GM19043 (cell line): ENCODE results near the gene PTPRQ.
A peak's percentile ranks its signal among the peaks of the same experiment; 100 is the strongest.

Experiments used
- ATAC-seq: cut with Tn5 transposase; IDR thresholded peaks from one replicate; pipeline ENCODE4 v1.9.1; 2021; ENCODE audit warnings: low read depth; ENCODE audit not compliant: unreplicated experiment

Gene PTPRQ

DNA sequence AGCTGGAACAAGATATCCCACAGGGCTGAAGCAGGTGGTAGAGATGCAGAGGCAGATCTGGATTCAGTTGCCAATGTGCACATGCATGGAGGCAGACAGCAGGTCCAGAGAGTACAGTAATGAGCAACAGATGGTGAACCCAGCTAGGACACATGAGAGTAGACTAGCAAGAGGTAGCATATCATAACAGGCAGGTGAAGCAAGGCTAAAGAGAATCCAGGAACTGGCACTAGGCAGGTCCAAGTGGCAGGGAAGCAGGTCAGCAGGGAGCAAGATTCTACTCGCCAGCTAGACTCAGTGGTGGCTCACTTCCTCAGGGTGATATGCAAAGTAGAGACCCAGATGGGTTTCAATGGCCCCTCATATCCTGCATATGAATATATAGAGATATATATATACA is 248.1 kb downstream of the PTPRQ start:
- no peak for ATAC-seq

DNA sequence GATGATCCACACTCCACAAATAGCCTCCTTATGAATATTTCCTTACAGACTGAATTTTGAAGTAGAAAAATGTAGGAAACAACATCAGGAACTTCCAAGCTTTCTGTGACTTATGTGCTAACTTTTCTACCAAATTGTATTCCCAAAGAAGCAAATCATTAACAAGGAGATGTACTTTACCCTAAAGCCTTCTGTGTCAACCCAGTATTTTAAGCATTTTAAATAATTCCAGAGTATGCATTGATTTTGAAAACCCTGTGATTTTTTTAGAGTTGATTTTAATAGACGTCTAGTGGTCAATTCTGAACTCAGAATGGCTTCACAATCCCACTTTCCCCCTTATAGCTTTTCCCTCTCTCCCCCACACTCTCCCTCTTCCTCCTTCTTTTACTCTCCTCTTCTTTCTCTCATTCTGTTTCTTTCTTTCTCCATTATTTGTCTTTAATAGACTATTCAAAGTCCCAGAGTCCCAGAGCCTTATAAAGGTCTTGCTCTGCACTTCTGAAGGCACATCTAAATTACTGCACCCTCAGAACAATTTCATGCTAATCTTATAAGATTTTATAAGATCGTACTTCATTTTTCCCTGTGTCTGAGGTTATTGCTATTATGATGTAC is 253.3 kb downstream of the PTPRQ start:
- ATAC-seq = no peak

DNA sequence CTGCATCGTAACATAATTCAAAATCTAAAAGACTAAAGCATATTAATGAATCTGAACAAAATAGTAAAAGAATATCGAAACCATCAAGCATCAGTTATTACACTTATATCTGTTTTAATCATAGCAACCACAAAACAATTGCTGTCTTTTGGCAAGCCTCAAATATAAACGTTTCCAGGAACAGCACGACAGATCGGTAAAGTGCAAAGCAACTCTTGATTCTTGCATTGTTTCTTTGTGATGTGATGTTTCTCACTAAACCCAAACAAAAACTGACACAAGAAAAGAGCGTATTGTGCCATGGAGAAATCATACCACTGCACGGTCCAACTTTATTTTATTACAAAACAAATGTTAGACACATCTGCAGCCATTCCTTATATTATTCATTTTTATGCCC is 254.2 kb downstream of the PTPRQ start:
- ATAC-seq = no peak

DNA sequence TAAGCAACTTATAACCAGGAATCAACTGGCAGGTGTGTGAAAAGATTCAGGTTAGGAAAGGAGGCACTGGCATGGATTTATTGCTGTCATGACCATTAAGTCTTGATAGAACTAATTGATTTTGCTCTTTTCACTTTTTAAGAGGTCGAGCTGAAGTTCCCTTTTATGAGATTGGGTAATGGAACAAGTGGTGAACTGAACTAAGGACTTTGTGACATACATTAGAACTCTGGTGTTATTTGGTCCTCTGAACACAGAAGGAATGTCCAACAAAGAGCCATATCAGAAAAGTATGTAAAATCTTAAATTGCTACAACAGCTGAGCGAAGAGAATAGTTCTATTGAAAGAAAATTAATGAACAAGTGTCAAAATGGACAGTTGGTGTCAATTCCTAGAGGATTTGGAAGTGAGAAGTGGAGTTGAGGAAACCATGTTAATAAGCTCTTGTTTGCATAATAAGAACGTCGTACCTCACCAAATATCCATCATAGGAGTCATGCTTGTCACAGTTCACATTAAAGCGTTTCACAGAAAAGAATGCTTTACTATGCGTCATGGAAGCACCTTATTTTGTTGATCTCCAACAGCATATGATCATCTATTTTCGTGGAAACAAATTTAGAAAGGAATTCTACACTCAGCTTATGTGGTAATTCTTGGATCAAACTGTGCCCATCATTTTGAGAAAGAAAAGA is 255.0 kb downstream of the PTPRQ start:
- no peak for ATAC-seq

DNA sequence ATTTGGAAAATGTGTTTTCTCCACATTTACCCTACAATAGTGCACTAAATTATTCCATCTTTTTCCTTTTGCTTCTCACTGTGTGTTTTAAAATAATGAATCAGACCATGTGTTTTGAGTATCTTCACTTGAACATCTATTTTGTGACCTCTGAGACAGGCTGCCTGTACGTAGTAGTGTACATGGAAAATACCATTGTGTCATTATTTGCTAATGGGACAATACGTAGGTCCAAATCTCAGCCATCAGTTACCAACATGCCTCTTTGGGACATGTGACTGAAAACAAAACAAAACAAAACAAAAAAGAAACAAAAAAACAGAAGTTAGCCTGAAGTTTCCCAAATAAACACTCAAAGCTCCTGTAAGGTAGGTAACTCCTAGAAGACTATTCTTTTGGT is 256.3 kb downstream of the PTPRQ start:
- no peak for ATAC-seq

DNA sequence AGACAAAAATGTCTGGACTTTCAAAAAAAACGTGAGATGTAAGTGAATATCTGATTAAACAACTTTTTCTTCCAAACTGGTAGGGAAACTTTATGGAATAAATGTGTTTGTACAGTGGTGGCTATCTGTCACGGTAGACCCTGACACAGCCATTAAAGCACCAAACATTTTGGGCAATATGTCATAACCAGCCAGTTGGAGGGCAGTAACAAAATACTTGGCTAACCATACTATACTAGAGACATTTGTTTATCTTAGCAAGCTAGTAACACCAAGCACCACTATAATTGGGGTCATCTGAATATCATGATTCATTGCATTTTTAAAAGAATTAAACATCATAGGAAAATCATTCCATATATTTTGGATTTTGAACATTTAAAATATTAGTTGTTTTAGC is 257.4 kb downstream of the PTPRQ start:
- no peak for ATAC-seq

DNA sequence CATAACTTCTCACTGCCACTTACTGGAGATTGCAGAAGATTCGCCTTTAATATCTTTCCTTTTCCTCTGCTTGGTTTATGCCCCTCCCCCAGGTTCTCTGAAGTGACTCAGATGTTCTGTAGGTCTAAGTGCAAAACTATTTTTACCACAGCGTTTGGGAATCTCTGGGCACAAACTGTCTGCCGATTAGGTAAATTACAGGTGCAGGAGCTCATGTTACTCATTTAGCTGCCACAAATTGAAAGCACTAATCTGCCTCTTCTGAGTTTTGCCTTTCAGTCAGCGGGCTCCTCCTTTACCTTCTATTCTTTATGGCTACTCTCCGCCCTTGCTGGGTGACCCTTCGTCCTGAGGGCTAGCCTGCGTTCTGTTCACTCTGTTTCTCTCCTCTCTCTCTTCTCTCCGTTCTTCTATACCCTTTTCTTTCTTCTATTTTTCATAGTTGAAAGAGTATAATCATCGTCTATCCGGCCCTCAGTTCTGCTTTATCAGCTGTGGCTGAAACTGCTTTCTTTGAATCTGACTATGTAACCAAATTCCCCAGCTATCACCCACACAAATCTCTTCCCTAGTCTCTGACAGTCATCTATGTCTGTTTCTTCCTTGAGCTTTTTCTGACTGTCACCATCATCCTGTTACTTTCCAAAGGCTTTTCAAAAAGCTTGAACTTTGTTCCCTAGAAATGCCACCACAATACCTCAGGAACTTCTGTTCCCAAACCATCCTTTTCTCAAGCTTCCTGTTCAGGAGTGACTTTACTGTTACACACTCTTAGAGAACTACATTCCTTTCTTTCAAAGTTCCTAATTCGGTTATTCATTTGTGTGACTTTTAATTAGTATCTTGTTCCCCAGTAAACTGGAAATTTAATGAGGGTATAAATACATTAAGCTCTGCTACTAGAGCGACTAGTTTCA is 259.1 kb downstream of the PTPRQ start:
- ATAC-seq = peak; percentile 60

DNA sequence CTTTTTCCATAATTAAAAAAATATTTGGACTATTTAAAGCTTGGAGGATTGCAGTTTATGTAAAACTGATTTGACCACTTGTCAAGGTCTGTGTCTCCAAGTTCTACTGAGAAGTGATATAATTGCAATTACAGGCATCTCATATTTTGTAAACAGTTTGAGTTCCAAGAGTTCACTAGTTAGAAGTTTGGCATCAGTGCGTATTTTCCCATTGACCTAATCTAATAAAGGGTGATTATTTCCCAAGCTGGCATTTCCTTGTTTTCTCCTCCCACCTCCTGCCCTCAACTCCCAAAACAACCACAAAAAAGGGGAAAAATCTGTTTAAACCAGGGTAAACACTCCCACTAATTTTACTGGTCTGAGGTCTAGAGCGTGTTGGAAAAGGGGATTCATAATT is 260.4 kb downstream of the PTPRQ start:
- ATAC-seq = no peak

DNA sequence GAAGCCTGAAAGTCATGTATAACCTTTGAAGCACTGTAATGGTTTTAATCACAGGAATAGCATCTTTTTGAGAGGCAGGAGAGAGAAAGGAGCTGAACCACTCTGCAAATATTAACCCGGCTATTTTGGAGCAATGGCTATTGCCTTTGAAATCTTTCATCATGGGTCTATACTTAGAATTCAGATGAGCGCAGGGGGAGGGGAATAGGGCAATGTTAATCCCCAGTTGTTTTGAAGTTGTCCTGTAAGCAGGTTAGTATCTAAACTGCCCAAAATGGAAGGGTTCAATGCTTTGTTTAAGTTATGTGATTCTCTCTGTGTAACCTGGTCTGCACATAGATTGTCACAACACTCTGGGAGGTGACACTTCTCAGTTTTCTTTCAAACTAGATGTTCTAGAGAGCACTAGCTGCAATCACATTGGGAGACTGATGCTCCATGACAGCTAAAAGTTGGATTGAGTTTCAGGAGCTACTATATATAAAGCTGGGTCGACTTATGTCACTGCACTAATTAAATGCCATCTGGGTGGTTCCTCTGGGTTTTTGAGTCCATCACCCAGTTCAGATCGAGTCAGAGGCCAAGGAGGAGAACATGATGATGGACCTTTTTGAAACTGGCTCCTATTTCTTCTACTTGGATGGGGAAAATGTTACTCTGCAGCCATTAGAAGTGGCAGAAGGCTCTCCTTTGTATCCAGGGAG is 263.2 kb downstream of the PTPRQ start, which contains the start of gene MYF6:
MYF6 (plus strand) TSS at position 509 of the 704 bp plus-strand sequence; CDS start at position 595, 86 bp downstream.
- ATAC-seq = no peak

DNA sequence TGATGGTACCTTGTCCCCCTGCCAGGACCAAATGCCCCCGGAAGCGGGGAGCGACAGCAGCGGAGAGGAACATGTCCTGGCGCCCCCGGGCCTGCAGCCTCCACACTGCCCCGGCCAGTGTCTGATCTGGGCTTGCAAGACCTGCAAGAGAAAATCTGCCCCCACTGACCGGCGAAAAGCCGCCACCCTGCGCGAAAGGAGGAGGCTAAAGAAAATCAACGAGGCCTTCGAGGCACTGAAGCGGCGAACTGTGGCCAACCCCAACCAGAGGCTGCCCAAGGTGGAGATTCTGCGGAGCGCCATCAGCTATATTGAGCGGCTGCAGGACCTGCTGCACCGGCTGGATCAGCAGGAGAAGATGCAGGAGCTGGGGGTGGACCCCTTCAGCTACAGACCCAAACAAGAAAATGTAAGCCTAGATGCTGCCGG is 263.8 kb downstream of the PTPRQ start:
- no peak for ATAC-seq

DNA sequence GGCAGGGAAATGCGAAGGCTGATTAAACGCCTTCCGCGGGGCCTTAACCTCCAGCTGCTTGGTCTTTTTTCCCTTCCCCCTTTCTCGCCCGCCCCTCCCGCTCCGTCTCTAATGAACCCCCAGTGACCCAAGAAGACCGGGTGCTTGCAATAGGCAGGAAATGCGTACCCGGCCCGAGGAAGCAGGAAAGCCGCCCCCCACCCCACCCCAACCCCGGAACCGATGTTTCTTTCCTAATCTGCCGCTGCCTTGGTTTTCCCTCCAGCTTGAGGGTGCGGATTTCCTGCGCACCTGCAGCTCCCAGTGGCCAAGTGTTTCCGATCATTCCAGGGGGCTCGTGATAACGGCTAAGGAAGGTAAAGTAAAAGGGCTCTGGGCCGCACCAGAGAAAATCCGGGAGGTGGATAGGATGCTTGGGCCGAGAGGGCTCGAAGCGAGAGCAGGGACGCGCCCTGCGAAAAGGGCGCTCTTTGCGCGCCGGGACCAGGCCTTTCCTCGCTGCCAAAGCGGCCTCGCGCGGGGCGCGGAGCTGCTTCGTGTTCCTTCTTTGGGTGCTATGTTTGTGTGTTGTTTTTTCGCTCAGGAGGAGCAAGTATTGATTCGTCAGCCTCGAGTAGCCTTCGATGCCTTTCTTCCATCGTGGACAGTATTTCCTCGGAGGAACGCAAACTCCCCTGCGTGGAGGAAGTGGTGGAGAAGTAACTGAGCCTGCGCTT is 264.4 kb downstream of the PTPRQ start:
- no peak for ATAC-seq

DNA sequence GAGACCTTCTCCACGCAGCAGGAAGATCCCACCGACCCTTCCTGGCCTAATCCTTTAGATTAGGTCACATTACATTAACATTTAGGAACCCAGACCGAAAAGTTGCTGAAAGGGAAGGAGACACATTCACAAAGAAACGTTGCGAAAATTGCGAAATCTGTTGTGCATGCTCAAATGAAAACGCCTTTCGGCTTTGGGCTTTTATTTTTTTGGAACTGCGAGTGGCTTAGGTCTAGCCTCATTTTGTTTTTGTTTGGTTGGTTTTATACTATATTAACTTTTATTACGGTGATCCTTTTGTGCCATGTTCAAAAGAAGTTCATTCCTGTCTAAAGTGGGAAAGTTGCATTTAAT is 264.9 kb downstream of the PTPRQ start:
- no peak for ATAC-seq

DNA sequence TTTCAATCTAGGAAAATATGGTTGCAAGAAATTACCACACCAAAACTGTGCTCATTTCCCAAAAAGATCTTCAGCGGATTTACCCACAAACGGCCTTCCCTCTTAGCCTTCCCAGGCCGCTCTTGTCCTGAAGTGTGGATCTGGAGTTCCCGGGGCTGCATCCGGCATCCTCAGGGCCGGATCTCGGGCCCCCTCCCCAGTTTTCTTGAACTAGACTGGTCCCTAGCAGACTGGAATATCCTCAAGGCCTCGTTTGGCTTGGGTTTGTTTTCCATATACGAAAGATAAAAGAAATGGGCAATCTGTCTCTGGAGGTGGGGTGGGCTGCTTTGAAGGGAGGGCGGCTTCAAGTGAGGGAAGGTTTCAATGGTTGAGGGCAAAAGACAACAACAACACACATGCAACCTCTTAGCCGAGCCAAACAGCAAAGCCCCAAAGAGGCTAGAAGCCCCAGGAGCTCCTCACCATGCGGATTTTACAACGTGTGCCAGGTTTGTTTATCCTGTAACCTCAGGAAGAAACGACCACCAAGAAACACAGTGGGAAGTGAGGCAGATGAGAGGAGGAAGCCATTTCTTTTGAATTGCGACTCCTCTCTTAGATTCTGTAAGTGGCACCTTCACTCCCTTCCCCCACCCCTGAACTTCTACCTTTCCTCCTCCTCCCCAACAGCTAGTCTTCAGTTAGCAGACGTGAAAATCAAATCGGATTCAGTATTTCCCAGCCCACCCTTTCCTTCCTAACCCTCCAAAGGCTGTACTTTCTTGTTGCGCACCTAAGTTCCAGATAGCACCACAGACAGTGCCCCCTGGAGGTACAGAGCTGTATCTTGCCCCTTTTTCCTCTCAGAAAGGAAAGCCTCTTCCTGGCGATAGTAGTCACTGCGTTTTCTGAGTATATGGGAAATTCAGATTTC is 266.0 kb downstream of the PTPRQ start:
- ATAC-seq = peak; percentile 50

DNA sequence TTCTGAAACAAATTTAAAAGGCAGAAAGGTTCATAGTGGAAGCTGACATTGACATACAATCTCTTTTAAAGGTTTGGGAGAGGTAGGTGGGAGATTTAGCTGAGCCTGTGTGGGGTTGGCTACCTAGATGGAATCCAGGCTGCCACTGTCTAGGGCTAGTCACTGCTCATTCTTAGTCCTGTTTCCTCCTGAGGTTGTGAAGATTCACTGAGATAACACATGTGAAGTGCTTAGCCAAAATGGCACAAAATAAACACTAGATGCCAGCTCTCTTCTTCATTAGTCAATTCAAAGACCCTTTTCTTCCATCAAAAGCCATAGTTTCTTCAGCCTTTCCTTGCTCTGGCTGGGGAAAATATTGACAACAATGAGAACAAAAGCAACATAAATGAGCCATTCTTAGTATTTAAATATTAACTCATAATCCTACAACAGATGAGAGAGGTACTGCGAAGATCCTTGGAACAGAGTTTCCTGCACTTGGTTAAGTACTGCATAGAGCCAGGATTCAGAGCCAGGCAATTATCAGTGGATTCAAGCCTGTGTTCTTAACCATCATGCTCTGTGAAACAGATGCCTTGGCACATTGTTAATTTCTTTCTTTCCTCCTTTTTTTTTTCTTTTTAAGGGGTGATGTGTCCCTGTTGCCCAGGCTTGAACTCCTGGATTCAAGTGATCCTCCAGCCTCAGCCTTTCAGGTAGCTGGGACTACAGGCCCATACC is 266.9 kb downstream of the PTPRQ start:
- ATAC-seq = peak; percentile 10

DNA sequence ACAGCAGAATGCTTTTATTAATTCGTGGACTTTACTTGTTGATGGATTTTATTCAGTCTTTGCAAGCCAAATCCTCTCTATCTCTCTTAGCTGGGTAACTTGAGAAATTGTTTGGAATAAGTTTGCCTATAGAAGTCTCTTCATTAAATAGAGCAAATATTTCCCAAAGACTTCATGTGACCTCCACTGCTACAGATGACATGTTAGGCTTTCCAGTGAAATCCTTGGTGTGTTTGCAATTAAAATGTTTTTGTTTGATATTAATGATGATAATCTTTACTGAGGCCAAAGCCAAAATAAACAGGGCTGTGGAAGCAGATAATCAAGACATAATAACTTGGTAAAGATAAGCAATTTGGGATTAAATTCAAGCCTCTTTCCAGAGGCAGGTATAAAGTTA is 267.8 kb downstream of the PTPRQ start:
- no peak for ATAC-seq

DNA sequence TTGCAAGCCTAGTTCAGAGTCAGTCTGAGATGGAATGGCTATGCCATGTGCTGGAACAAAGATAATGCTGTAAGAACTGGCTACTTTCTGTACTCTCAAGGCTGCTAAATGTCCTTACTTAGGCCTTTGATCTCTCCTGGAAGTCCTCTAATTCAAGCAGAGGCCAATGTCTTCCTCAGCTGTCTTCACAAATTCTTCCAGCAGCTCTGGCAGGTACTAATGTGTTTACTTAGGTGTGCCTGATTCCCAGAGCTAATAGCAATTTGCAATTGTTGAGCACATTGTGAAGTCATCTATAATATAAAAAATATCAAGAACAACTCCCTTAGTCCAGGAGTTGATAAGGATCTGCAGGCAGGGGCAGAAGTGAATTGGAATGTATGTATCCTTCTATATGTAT is 268.8 kb downstream of the PTPRQ start:
- no peak for ATAC-seq

DNA sequence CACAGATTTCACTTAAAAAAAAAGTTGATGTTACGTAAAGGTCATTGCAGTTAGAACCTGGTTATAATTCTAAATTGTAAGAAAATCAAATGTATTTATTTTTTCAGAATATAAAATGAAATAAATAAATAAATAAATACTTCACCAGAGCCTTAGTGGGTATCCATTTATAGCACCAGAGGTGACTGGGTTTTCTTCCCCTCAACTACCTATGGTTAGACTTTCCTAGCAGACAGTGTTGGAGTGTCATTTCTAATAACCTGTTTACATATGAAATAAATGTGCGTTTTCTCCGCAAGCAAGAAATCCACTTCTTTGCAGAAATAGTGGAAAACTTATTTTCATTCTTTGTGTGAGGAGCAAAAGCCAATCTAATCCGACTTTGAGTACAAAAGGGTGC is 269.4 kb downstream of the PTPRQ start:
- no peak for ATAC-seq

DNA sequence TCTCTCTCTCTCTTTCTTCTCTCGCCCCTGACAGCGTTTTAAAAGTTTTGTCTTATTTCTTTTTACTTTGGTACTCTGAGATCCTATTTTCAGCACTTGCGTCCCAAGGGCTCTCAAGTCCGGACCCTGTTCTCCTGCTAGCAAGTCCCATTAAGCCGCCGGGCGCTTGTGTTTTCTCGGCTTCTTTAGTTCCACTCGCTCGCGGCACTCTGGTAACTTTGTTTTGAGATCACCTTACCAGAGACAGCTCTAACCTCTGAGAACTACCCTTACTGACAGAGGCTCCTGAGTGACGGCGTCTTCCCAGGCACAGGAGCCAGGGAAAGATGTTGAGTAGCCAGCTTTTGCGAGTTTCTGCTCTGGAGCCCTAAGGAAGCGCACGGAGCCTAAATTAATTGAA is 270.0 kb downstream of the PTPRQ start:
- ATAC-seq = no peak

DNA sequence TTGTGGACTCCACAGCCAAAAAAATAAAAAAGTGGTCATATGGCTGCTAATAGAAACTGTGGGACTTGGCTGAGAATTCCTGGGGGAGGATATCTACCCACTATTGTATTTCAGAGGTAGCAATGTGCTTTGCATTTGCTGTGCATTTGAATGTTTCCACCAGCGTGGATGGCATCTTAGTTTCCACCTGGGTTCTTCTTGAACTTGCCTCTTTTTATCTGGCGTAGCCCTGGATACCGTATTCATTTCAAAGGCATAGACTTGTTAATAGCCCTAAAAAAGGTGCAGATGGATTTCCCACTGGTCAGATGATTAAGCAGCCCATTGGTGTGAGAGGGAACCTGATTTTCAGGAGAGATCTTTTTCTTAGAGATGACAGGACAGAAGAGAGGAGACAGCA is 270.8 kb downstream of the PTPRQ start:
- no peak for ATAC-seq
